HCT116 (cell line): ENCODE data around the gene FER. TPM values are rescaled to one million over a fixed set of nuclear protein-coding genes. Genes with fewer than 3 reads are reported as not detected.
"Not testable (repeated sequence)": the region's sequence is repeated elsewhere in the genome, so short reads cannot be mapped to it uniquely, and the experiment has no call there.

Experiments
- ATAC-seq: fragments of 200-7000 bp; cut with Tn5 transposase; 2 replicates; pipeline ENCODE4 v1.9.1; 2020; ENCODE audit warnings: mild to moderate bottlenecking, moderate library complexity
- BruUV-seq: library from RNA; stranded (reverse); fragments of 400-500 nt; replicated peaks from 2 replicates; lab custom pipeline; 2021; lab: Mats Ljungman, UMichigan
- CTCF ChIA-PET: fragments of 300-600 bp; sonication (Branson Sonifier 250); formaldehyde crosslinking; loops from one replicate; lab custom pipeline; 2021; ENCODE audit warnings: antibody characterized with exemption; lab: Charles Lee
- POLR2A ChIA-PET: fragments of 300-600, 350-600 bp; sonication (Branson Sonifier 250); formaldehyde crosslinking; loops from one replicate; lab custom pipeline; 2021; ENCODE audit warnings: antibody characterized with exemption; lab: Charles Lee
- RAD21 ChIA-PET, 2 experiments: fragments of 300-600 bp; sonication (Branson Sonifier 250); formaldehyde crosslinking; loops; one replicate each; lab custom pipeline; 2023; ENCODE audit warnings: low total read pairs in 2 of 2; ENCODE audit not compliant: uncharacterized antibody in 2 of 2, unreplicated experiment in 2 of 2, low non-redundant PET in 1 of 2; lab: Charles Lee
- DNase-seq: peaks from one replicate; pipeline ENCODE4 v3.0.0-alpha.2; 2010; ENCODE audit warnings: low read depth, low spot score
- H2AFZ ChIP-seq: fragments of 200-600 bp; shearing (Covaris generic), sonication (generic); 2 replicates; pipeline ENCODE4 v1.6.1; 2017; ENCODE audit warnings: low read depth, mixed run types, mixed read lengths, antibody characterized with exemption, low read length; ENCODE audit not compliant: poor library complexity, severe bottlenecking
- H3K27ac ChIP-seq: 2 replicates; pipeline ENCODE4 v1.5.1; 2012; ENCODE audit warnings: low read depth, low read length
- H3K27me3 ChIP-seq: fragments of 200-600 bp; sonication (generic); 2 replicates; pipeline ENCODE4 v1.6.1; 2016; ENCODE audit warnings: mixed run types, low read length, mixed read lengths; ENCODE audit not compliant: insufficient read depth
- H3K36me3 ChIP-seq, 2 experiments: fragments of 200-500 bp in 1 of 2; fragments of 200-600 bp in 1 of 2; sonication (Bioruptor generic) in 1 of 2; sonication (generic) in 1 of 2; 2 replicates each; pipeline versions ENCODE4 v1.5.1 to v1.6.1; 2014 to 2016; ENCODE audit warnings: low read length in 2 of 2, inconsistent platforms in 1 of 2, mixed read lengths in 1 of 2, mixed run types in 1 of 2; ENCODE audit not compliant: insufficient read depth in 2 of 2, control insufficient read depth in 1 of 2
- H3K4me1 ChIP-seq, 2 experiments: fragments of 200-600 bp in 1 of 2; sonication (generic) in 1 of 2; 2 replicates each; pipeline versions ENCODE4 v1.5.1 to v1.6.1; 2012 to 2017; ENCODE audit warnings: low read length in 2 of 2, inconsistent platforms in 1 of 2, mild to moderate bottlenecking in 1 of 2, mixed read lengths in 1 of 2, mixed run types in 1 of 2, moderate library complexity in 1 of 2; ENCODE audit not compliant: insufficient read depth in 2 of 2, control insufficient read depth in 1 of 2
- H3K4me2 ChIP-seq: fragments of 200-600 bp; sonication (generic); 2 replicates; pipeline ENCODE4 v1.6.1; 2017; ENCODE audit warnings: mixed run types, low read length, mixed read lengths
- H3K4me3 ChIP-seq, 2 experiments: fragments of 200-600 bp in 1 of 2; sonication (generic) in 1 of 2; replicated peaks in 1 of 2; 2 replicates each; pipeline ENCODE4 v1.5.1; 2011 to 2016; ENCODE audit warnings: low read length in 2 of 2, control low read depth in 1 of 2, low read depth in 1 of 2, mild to moderate bottlenecking in 1 of 2, mixed read lengths in 1 of 2, mixed run types in 1 of 2
- H3K79me2 ChIP-seq: fragments of 200-600 bp; sonication (generic); 2 replicates; pipeline ENCODE4 v1.6.1; 2017; ENCODE audit warnings: mild to moderate bottlenecking, mixed run types, low read length, moderate library complexity, mixed read lengths; ENCODE audit not compliant: insufficient read depth
- H3K9ac ChIP-seq: fragments of 200-600 bp; sonication (generic); 2 replicates; pipeline ENCODE4 v1.6.1; 2016; ENCODE audit warnings: low read length, mixed read lengths
- H3K9me2 ChIP-seq: fragments of 200-600 bp; sonication (generic), shearing (Covaris generic); 2 replicates; pipeline ENCODE4 v1.6.1; 2017; ENCODE audit warnings: mixed run types, mild to moderate bottlenecking, moderate library complexity; ENCODE audit not compliant: insufficient read depth
- H3K9me3 ChIP-seq, 2 experiments: fragments of 200-500 bp in 1 of 2; fragments of 200-600 bp in 1 of 2; sonication (Bioruptor generic) in 1 of 2; sonication (generic) in 1 of 2; 2 replicates each; pipeline ENCODE4 v1.6.1; 2014 to 2017; ENCODE audit warnings: low read length in 2 of 2, mixed read lengths in 2 of 2, inconsistent platforms in 1 of 2, low read depth in 1 of 2, mild to moderate bottlenecking in 1 of 2, mixed run types in 1 of 2, moderate library complexity in 1 of 2; ENCODE audit not compliant: control insufficient read depth in 1 of 2, insufficient read depth in 1 of 2
- H4K20me1 ChIP-seq: fragments of 200-600 bp; sonication (generic), shearing (Covaris generic); 2 replicates; pipeline ENCODE4 v1.6.1; 2017; ENCODE audit warnings: mixed run types, mild to moderate bottlenecking, moderate library complexity; ENCODE audit not compliant: insufficient read depth
- ELF1 ChIP-seq: IDR thresholded peaks from 2 replicates; pipeline ENCODE4 v1.6.1; 2012; ENCODE audit warnings: low read depth, borderline replicate concordance
- POLR2A ChIP-seq: IDR thresholded peaks from 2 replicates; pipeline ENCODE4 v1.7.0; 2011; ENCODE audit warnings: borderline replicate concordance; ENCODE audit not compliant: insufficient read depth, insufficient read length; ENCODE audit errors: extremely low read depth
- POLR2AphosphoS5 ChIP-seq: IDR thresholded peaks from 2 replicates; pipeline ENCODE4 v1.6.1; 2011; ENCODE audit warnings: mild to moderate bottlenecking, low read depth, low read length, moderate library complexity
- SP1 ChIP-seq: IDR thresholded peaks from 2 replicates; pipeline ENCODE4 v1.6.1; 2012; ENCODE audit warnings: low read depth
- intact Hi-C: fragments of 100-400 bp; cut with micrococcal nuclease; formaldehyde crosslinking; loops from 2 replicates; pipeline ENCODE4 v1.10.0; 2022
- total RNA-seq: library from RNA; stranded (reverse); gene quantifications from one replicate; pipeline ENCODE4 v1.2.1, GENCODE V29; 2021; ENCODE audit not compliant: unreplicated experiment

FER gene
- total RNA-seq, 1 experiment from 2014 or later: 32.0 TPM

DNA sequence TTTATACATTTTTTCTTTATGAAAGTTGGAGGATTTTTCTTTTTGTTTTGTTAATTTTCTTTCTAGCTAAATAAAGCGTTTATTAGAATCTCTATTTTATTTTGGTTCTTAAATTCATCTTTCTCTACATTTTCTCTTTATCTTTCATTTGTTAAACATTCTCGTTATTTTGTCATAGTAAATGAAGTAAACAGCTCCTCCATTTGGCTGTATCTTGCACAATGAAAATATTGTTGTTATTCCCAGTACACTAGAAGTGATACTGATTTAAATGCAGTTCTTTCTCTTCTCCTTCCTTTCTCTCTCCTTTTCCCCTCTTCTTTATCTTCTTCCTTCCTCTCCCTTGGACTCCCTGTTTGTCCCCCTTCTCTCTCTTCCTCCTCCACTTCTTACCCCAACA, 88.8 kb downstream of the FER start (continued):
- TF ChIP-seq POLR2AphosphoS5: no peak
- no peak for TF ChIP-seq POLR2A
- no peak for TF ChIP-seq ELF1
- TF ChIP-seq SP1: no peak

DNA sequence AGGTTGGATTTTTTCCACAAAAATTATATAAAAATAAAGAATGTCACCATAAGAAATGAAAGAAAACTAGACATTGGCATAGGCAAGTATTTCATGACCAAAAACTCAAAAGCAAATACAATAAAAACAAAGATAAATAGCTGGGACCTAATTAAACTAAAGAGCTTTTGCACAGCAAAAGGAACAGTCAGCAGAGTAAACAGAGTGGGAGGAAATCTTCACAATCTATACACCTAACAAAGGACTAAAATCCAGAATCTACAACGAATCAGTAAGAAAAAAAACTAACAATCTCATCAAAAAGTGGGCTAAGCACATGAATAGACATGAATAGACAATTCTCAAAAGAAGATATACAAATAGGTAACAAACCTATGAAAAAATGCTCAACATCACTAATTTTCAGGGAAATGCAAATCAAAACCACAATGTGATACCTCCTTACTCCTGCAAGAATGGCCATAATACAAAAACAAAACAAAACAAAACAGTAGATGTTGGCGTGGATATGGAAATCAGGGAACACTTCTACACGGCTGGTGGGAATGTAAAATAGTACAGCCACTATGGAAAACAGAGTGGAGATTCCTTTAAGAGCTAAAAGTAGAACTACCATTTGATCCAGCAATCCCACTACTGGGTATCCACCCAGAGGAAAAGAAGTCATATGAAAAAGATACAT, 94.7 kb downstream of the FER start:
- H2AFZ ChIP-seq, H3K4me1 ChIP-seq, H3K27ac ChIP-seq, H3K4me2 ChIP-seq, H3K9me2 ChIP-seq, H3K79me2 ChIP-seq, RAD21 ChIA-PET, H3K4me3 ChIP-seq, ATAC-seq, H3K36me3 ChIP-seq, BruUV-seq, intact Hi-C loops, H4K20me1 ChIP-seq, POLR2A ChIA-PET, H3K27me3 ChIP-seq, DNase-seq, CTCF ChIA-PET, H3K9me3 ChIP-seq, H3K9ac ChIP-seq: not testable (repeated sequence)

GRCh38 chr5:108851129-108851528, 103.4 kb downstream of the FER start:
- H3K27me3 ChIP-seq, POLR2A ChIA-PET, ATAC-seq, H3K27ac ChIP-seq, H3K79me2 ChIP-seq, H3K4me3 ChIP-seq, H4K20me1 ChIP-seq, H3K4me1 ChIP-seq, DNase-seq, H3K36me3 ChIP-seq, H3K9ac ChIP-seq, BruUV-seq, intact Hi-C loops, RAD21 ChIA-PET, H3K9me2 ChIP-seq, H3K4me2 ChIP-seq, CTCF ChIA-PET, H2AFZ ChIP-seq, H3K9me3 ChIP-seq: not testable (repeated sequence)
